Right lobe of liver (tissue), 6 donors: ENCODE results near the gene PGP. TPM values are rescaled to one million over a fixed set of nuclear protein-coding genes. Genes with fewer than 3 reads are reported as not detected.

Experiments used
- ATAC-seq, 4 donors: fragments of 200-7000 bp; cut with Tn5 transposase; one replicate each; pipeline ENCODE4 v1.9.1; 2020; ENCODE audit warnings: mild to moderate bottlenecking in 4 of 4, moderate library complexity in 4 of 4
- DNase-seq, 3 donors: peaks; one replicate each; pipeline ENCODE4 v3.0.0-alpha.2; 2020
- H3K27ac ChIP-seq, 3 donors: fragments of 200-600 bp; one replicate each; pipeline ENCODE4 v1.8.0; 2022
- H3K27me3 ChIP-seq, 2 donors: fragments of 200-600 bp; one replicate each; pipeline ENCODE4 v1.8.0; 2022
- H3K36me3 ChIP-seq, 4 donors: fragments of 200-600 bp; sonication (generic) in 1 of 4; one replicate each; pipeline versions ENCODE4 v1.5.1 to v1.8.0; 2017 to 2022; ENCODE audit warnings: control low read depth in 1 of 4
- H3K4me1 ChIP-seq, 4 donors: fragments of 200-600 bp; sonication (generic) in 1 of 4; one replicate each; pipeline versions ENCODE4 v1.5.1 to v1.8.0; 2017 to 2022; ENCODE audit warnings: control low read depth in 1 of 4
- H3K4me3 ChIP-seq, 3 donors: fragments of 200-600 bp; one replicate each; pipeline ENCODE4 v1.8.0; 2022
- H3K9me3 ChIP-seq, 4 donors: fragments of 200-600 bp; sonication (generic) in 1 of 4; one replicate each; pipeline versions ENCODE4 v1.5.1 to v1.8.0; 2017 to 2022; ENCODE audit warnings: control low read depth in 1 of 4
- POLR2A ChIP-seq: fragments of 450-650 bp; IDR thresholded peaks from one replicate; pipeline ENCODE4 v1.6.1; 2017; ENCODE audit warnings: antibody characterized with exemption, mild to moderate bottlenecking
- WGBS: methylation state at CpG from one replicate; pipeline ENCODE4 v1.1.6; 2018; ENCODE audit warnings: low coverage, low lambda C conversion rate; ENCODE audit not compliant: insufficient coverage; ENCODE audit errors: missing lambda C conversion rate; 5-methylcytosine and 5-hydroxymethylcytosine counted together
- intact Hi-C, 2 donors: fragments of 100-400 bp; cut with DNase I; formaldehyde crosslinking; loops; one replicate each; pipeline versions ENCODE4 v1.11.2 to v1.14.1; 2022
- total RNA-seq, 6 experiments: library from RNA; depleted of rRNA in 2 of 6; stranded (reverse); fragments of >200 nt in 2 of 6; fragmentation: NEBNext Ultra II Directional in 3 of 6; extraction: Animal tissue kit (Norgen Biotek cat#: 25700) in 3 of 6; gene quantifications; one replicate each; pipeline versions ENCODE4 v1.1.0 to v1.2.4, GENCODE V29; 2016 to 2023
- TF ChIP-seq, protein P1 (sequence below), 4 donors: fragments of 200-600 bp in 3 of 4; fragments of 450-650 bp in 1 of 4; IDR thresholded peaks; one replicate each; pipeline versions ENCODE4 v1.5.1 to v1.8.0; 2016 to 2022; ENCODE audit warnings: antibody characterized with exemption in 4 of 4, mild to moderate bottlenecking in 2 of 4
- donor health status: DM: no; HTN: yes; CAD: no.
- donor health status: DM: no; HTN: no; CAD: no.
- donor health status: DM: no; HTN: no; CAD: no.
- donor health status: DM: no; HTN: yes; CAD: no.
- donor health status: DM: no; HTN: yes; CAD: no.

Gene PGP
- total RNA-seq, 6 experiments from 2014 or later, result 3.8 to 14.2 (median 6.9) TPM

DNA sequence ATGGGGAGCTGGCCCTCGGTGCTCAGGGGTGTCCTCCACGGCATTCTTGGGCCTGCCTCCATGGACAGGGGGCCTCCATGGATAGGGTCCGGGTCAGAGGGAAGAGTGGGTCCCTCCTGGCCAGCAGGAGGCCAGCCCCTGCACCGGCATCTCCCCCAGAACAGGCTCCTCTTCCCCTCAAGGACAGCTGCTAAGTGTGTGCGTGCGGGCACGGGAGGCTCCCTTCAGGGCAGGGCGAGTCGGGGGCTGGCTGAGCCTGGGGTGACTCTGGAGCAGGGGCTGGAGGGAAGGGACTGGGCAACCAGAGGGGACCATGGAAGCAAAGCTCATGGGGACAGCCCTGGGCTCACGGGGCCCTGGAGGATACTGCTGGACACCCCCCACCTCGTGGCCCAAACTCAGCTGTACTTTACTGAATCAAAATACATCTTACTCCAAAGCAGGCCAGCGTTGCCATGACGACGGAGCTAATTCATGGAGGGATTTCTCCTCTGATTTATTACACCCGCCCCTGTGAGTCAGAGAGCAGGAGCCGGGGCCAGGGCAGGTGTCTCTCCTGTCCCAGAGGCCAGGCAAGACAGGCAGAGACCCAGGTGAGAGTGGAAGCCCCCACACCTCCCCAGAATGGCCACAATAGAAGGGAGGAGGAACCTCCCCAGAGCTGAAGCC, 20.3 kb downstream of the PGP start:
- TF ChIP-seq, protein P1, sequence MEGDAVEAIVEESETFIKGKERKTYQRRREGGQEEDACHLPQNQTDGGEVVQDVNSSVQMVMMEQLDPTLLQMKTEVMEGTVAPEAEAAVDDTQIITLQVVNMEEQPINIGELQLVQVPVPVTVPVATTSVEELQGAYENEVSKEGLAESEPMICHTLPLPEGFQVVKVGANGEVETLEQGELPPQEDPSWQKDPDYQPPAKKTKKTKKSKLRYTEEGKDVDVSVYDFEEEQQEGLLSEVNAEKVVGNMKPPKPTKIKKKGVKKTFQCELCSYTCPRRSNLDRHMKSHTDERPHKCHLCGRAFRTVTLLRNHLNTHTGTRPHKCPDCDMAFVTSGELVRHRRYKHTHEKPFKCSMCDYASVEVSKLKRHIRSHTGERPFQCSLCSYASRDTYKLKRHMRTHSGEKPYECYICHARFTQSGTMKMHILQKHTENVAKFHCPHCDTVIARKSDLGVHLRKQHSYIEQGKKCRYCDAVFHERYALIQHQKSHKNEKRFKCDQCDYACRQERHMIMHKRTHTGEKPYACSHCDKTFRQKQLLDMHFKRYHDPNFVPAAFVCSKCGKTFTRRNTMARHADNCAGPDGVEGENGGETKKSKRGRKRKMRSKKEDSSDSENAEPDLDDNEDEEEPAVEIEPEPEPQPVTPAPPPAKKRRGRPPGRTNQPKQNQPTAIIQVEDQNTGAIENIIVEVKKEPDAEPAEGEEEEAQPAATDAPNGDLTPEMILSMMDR (IDR thresholded peaks at IDR 0.05), result no peak
- no peak for TF ChIP-seq POLR2A
- Histone ChIP-seq H3K36me3 (no peaks in the 10 kb centered on the region), H3K27ac (no peak overlapping the region), H3K9me3 (no peaks in the 10 kb centered on the region), H3K4me3 (no peak overlapping the region), H3K4me1 (peaks cover 0 to 10% (median 0%) of the 10 kb centered on the region in 4 donors), H3K27me3 (peaks cover 0 to 11% of the 10 kb centered on the region in 2 donors)
- intact Hi-C loops, result loop anchor here (10.0 kb wide), 1 partner anchor 311 kb away; no protein-coding TSS in a partner anchor
- 45% methylated on average over 4 of the region's 16 CpGs for WGBS
- no peak for ATAC-seq
- DNase-seq, result no peak

DNA sequence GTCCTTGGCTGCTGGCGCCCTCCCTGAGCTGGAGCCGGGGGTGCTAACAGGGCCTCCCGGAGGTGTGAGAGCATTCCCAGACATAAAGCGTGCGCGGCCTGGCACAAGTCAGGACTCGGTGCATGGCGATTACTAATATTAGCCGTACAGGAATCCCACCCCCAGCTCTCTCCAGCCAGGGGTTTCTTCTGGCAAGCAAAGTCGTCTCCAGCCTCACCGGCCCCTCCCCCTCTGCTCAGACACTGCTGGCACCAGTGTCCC, 23.3 kb downstream of the PGP start:
- no peak for DNase-seq
- H3K27me3 ChIP-seq, result peaks cover 0 to 11% of the 10 kb centered on the region in 2 donors
- WGBS, result 74% methylated on average over 4 of the region's 11 CpGs
- no peak for TF ChIP-seq POLR2A
- TF ChIP-seq, protein P1 (IDR thresholded peaks at IDR 0.05), result no peak
- intact Hi-C loops, result loop anchor here (10.0 kb wide), 1 partner anchor 313 kb away; no protein-coding TSS in a partner anchor
- H3K4me1 ChIP-seq, result peaks cover 0 to 10% (median 0%) of the 10 kb centered on the region in 4 donors
- no peak overlapping the region for H3K4me3 ChIP-seq
- no peak overlapping the region for H3K27ac ChIP-seq
- ATAC-seq, result no peak
- H3K9me3 ChIP-seq, result no peaks in the 10 kb centered on the region
- no peaks in the 10 kb centered on the region for H3K36me3 ChIP-seq

DNA sequence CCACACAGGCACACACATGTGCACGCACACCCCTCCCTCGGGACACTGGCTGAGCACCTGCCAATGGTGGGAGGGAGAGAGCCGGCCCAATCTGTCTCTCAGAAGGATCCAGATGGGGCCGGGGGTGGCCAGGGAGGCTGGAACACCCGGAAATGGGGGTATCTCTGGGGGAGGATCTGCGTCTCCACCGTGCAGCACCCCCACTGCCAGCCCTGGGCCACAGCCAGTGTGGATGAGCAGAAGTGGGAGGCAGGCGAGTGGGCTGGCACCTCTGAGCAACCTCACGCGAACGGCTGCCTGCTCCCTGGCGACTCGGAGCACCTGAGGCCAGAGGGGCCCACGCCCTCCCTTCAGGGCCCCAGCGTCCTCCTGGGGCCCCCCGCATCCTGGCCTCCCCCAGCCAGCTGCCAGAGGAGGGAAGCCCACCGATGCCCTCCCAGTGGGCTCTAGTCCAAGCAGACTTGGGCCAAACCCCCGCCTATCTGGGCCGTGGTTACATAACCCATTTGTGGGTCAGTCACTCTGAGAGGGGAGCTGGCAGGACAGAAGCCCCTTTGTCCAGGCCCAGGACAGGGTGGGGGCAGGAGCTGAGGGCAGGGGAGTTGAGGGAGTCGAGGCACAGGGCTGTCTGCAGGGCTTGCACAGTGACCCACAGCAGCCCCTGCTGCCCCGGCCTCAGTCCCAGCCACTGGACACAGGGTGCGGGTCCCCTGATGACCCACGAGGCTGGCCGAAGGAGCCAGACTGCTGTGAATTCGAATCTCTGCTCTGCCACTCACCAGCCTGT, 23.8 kb downstream of the PGP start:
- TF ChIP-seq, protein P1 (IDR thresholded peaks at IDR 0.05), result no peak
- TF ChIP-seq POLR2A, result no peak

DNA sequence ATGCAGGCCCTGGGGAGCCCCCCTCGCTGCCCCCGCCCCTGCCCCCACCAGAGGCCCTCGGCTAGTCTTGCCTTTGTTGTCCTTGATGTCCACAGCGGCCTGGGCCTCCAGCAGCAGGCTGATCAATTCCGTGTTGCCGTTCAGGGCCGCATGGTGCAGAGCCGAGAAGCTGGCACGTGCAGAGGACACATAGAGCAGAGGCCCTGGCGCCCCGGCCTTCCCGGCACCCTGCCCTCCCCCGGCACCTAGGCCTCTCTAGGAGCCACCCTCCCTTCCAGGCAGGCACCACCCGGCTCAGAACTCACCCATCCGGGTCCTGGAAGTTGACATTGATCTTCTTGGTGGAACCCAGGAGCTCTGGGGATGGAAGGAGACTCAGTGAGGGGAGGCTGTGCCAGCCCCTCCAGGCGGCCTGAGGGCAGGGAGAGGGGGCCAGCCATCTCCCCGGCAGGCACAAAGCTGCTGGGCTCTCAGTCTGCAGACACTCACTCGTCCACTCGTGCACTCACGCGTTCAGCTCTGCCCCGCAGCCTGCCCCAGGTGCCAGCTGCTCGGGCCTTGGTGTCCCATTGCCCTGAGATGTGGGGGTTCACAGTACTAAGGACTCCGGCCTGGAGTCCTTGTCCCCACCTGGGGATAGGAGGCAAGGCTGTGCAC, 24.5 kb downstream of the PGP start:
- 36% methylated on average over 2 of the region's 24 CpGs for WGBS

More for the DNA sequence above, 23.8 kb downstream of the PGP start:
- Histone ChIP-seq H3K4me3 (no peak overlapping the region), H3K27me3 (peaks cover 0 to 8% of the 10 kb centered on the region in 2 donors), H3K4me1 (peaks cover 0 to 6% (median 0%) of the 10 kb centered on the region in 4 donors), H3K36me3 (no peaks in the 10 kb centered on the region), H3K9me3 (no peaks in the 10 kb centered on the region), H3K27ac (no peak overlapping the region)
- intact Hi-C loops, result loop anchor here (10.0 kb wide), 1 partner anchor 314 kb away; no protein-coding TSS in a partner anchor
- 100% methylated on average over 2 of the region's 25 CpGs for WGBS
- ATAC-seq (no peak), DNase-seq (no peak)

More for the DNA sequence above, 24.5 kb downstream of the PGP start:
- H3K27ac ChIP-seq, result no peak overlapping the region
- no peaks in the 10 kb centered on the region for H3K4me1 ChIP-seq
- DNase-seq (no peak), ATAC-seq (no peak)
- H3K36me3 ChIP-seq, result no peaks in the 10 kb centered on the region
- peaks cover 0 to under 1% of the 10 kb centered on the region in 2 donors for H3K27me3 ChIP-seq
- no peak overlapping the region for H3K4me3 ChIP-seq
- intact Hi-C loops, result loop anchor here (10.0 kb wide), 1 partner anchor 315 kb away; no protein-coding TSS in a partner anchor
- H3K9me3 ChIP-seq, result no peaks in the 10 kb centered on the region
- no peak for TF ChIP-seq POLR2A
- TF ChIP-seq, protein P1 (IDR thresholded peaks at IDR 0.05), result no peak
